Measurements from ENCODE around the gene DDIT4.
"Not testable (repeated sequence)": the region's sequence is repeated elsewhere in the genome, so short reads cannot be mapped to it uniquely, and the experiment has no call there.

The DDIT4 gene

GRCh38 chr10:72249176-72249862 is 24.4 kb upstream of the DDIT4 start:
- not testable (repeated sequence) for DNase-seq

- DNase-seq = no peak
Measured at GRCh38 chr10:72250666-72251065, 23.1 kb upstream of the DDIT4 start.

GRCh38 chr10:72251635-72252034 is 22.1 kb upstream of the DDIT4 start:
- no peak for DNase-seq

- DNase-seq = no peak
Measured at GRCh38 chr10:72252972-72253371, 20.8 kb upstream of the DDIT4 start.

GRCh38 chr10:72253578-72253977 is 20.1 kb upstream of the DDIT4 start:
- DNase-seq = no peak

- DNase-seq = peak; percentile 57 to 98 (median 90)
Measured at GRCh38 chr10:72254813-72255568, 18.7 kb upstream of the DDIT4 start.

- peak in 1 of 14 donors; percentile 90 for DNase-seq
Measured at GRCh38 chr10:72255977-72256729, 17.6 kb upstream of the DDIT4 start.

GRCh38 chr10:72257051-72257892 is 16.5 kb upstream of the DDIT4 start:
- no peak for DNase-seq

- DNase-seq = no peak
Measured at GRCh38 chr10:72258617-72259016, 15.1 kb upstream of the DDIT4 start.

- peak in 1 of 14 donors; percentile 42 for DNase-seq
Measured at GRCh38 chr10:72259491-72260238, 14.1 kb upstream of the DDIT4 start.

GRCh38 chr10:72260239-72260975 is 13.3 kb upstream of the DDIT4 start:
- DNase-seq = peak in 13 of 14 donors; percentile 63 to 92 (median 84)

- peak in 3 of 14 donors; percentile 65 to 73 (median 70) for DNase-seq
Measured at GRCh38 chr10:72260976-72261783, 12.5 kb upstream of the DDIT4 start.

GRCh38 chr10:72261784-72262404 is 11.8 kb upstream of the DDIT4 start:
- no peak for DNase-seq

- DNase-seq = no peak
Measured at GRCh38 chr10:72263613-72264241, 10.0 kb upstream of the DDIT4 start.

- DNase-seq = no peak
Measured at GRCh38 chr10:72264536-72264935, 9.2 kb upstream of the DDIT4 start.

- no peak for DNase-seq
Measured at GRCh38 chr10:72265508-72265907, 8.2 kb upstream of the DDIT4 start.

GRCh38 chr10:72265990-72266865 is 7.5 kb upstream of the DDIT4 start:
- no peak for DNase-seq

GRCh38 chr10:72267381-72267780 is 6.3 kb upstream of the DDIT4 start:
- no peak for DNase-seq
